CD4-positive, alpha-beta T cell treated with Interleukin-2 at 100 ng/mL for 4 hours (primary cell): ENCODE results near the gene OR7E24.
"Not testable (repeated sequence)": the region's sequence is repeated elsewhere in the genome, so short reads cannot be mapped to it uniquely, and the experiment has no call there.

Source experiments
- DNase-seq: peaks from one replicate; pipeline ENCODE4 v3.0.0-alpha.2; 2020; ENCODE audit warnings: low spot score

OR7E24 gene

DNA sequence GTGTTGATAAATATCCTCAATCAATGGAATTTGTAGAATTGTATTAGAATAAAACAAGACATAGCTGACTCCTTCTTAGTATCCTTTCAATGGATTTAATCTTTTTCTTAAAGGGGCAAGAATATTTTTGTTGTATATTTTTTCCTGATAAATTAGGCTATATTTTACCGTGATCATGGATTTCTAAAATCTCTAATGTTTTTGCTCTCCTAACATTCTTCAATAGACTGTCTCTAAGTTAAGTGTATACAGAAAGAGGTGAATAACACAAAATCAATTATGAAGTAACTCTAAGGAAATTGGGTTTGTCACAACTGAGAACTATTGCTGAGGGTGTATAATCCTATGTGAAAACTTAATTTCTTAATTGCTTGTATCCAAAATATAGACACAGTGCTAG is at the start of gene OR7E24:
TSS of gene OR7E24 (plus strand) at position 301 of the 400 bp plus-strand sequence. CDS start 114 bp downstream, outside the sequence.
- no peak for DNase-seq

DNA sequence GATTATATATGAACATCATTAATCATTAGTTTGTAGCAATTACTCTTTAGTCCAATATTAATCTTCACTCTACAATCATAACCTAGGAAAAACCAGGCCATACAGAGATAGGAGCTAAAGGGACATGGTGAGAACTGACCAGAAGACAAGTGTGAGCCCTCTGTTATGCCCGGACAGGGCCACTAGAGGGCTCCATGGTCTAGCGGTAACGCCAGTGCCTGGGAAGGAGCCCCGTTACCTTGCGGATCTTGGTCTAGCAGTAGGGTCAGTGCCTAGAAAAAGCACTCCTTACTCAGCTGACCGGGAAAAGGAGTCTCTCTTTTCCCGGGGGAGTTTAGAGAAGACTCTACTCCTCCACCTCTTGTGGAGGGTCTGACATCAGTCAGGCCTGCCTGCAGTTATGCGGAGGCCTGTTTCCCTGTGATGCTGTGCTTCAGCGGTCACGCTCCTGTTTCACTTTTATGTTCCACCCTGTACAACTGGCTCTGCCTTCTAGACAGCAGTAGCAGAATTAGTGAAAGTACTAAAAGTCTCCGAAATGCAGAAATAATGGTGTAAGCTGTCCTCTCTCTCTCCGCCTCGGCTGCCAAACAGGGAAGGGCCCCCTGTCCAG is 45.1 kb upstream of the OR7E24 start:
- DNase-seq, result peak; percentile 70

DNA sequence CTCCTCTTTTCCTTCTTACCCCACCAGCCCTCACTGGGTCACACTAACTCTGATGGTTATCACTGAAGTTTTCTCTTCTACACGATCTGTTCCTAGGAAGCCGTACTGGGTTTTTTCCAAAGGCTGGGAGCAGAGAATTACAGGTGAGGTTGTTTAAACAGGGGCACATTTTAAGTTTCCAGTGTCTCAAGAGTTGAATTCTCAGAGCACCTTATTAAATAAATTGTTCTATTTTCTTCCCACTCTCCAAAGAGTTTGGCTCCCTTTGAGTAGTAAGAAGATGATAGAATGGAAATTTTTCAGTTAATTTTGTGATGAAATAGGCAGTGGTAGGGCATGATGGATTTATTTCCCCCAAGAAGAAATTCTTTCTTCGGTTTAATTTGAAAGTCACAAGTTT is 31.2 kb upstream of the OR7E24 start, which contains the start of gene OR7D4:
TSS of gene OR7D4 (minus strand) at position 101 of the 400 bp plus-strand sequence. CDS start 4,752 bp downstream, outside the sequence.
- DNase-seq, result no peak

DNA sequence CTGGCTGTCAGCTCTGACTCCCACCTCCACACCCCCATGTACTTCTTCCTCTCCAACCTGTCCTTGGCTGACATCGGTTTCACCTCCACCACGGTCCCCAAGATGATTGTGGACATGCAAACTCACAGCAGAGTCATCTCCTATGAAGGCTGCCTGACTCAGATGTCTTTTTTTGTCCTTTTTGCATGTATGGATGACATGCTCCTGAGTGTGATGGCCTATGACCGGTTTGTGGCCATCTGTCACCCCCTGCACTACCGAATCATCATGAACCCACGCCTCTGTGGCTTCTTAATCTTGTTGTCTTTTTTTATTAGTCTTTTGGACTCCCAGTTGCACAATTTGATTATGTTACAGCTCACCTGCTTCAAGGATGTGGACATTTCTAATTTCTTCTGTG is 506 bp downstream of the OR7E24 start:
- no peak for DNase-seq

DNA sequence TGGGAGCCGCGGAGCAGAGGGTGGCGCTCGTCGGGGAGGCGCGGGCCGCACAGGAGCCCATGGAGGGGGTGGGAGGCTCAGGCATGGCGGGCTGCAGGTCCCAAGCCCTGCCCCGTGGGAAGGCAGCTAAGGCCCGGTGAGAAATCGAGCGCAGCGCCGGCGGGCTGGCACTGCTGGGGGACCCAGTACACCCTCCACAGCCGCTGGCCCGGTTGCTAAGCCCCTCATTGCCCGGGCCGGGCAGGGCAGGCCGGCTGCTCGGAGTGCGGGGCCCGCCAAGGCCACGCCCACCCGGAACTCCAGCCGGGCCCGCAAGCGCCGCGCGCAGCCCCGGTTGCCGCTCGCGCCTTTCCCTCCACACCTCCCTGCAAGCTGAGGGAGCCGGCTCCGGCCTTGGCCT is 32.8 kb downstream of the OR7E24 start:
- DNase-seq, result not testable (repeated sequence)

DNA sequence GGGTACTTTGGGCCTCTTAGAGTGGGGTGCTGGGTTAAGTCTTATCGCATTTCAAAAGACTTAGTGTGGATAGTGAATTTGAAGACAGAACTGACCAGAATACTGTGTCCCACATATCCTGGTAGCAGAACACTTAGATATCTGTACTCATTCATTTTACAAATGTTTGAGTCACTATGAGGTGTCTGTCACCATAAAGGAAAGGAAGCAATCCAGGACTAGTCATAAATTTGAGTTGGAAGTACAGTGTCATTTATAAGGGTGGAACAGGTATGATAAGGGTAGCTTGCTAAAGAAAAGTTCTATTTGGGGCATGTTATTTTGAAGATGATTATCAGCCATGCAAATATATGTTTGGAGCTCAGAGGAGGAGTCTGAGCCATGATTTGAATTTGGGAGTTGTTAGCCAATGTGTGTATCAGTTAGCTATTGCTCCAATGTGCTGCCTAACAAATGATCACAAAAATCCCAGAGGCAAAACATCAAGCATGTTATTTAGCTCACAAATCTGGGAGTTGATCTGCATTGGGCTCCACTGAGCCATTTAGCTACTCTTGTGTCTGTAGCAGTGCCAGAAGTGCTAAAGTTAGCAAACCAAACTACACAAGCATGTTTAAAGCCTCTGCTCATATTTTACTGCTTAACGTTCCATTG is 38.6 kb downstream of the OR7E24 start:
- no peak for DNase-seq

DNA sequence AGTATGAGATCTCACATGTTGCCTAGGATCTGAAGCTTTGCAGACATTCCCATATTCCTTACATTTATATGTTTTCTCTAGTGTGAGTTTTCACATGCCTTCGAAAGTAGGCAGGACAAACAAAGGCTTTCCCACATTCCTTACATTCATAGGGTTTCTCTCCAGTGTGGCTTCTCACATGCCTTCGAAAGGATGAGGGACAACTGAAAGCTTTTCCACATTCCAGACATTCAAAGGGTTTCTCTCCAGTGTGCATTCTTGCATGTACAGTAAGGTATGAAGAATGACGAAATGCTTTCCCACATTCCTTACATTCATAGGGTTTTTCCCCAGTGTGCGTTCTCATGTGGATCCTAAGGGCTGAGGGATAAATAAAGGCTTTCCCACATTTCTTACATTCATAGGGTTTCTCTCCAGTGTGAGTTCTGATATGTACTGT is 44.7 kb downstream of the OR7E24 start:
- DNase-seq, result no peak

DNA sequence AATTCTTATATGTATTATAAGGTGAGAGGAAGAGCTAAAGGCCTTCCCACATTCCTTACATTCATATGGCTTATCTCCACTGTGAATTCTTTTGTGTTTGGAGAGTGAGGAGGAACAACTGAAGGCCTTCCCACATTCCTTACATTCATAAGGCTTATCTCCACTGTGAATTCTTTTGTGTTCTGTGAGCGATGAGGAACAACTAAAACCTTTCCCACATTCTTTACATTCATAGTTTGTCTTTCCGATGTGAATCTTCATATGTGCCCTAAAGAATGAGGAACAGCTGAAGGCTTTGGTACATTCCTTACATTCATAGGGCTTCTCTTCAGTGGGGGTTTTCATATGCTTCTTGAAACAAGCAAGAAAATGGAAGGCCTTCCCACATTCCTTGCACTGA is 45.6 kb downstream of the OR7E24 start:
- DNase-seq, result no peak
